ENCODE measurements around the gene MROH7. TPM values are rescaled to one million over a fixed set of nuclear protein-coding genes. Genes with fewer than 3 reads are reported as not detected.

Gene MROH7
- total RNA-seq, 1 donor from 2014 or later = 0.21 TPM

DNA sequence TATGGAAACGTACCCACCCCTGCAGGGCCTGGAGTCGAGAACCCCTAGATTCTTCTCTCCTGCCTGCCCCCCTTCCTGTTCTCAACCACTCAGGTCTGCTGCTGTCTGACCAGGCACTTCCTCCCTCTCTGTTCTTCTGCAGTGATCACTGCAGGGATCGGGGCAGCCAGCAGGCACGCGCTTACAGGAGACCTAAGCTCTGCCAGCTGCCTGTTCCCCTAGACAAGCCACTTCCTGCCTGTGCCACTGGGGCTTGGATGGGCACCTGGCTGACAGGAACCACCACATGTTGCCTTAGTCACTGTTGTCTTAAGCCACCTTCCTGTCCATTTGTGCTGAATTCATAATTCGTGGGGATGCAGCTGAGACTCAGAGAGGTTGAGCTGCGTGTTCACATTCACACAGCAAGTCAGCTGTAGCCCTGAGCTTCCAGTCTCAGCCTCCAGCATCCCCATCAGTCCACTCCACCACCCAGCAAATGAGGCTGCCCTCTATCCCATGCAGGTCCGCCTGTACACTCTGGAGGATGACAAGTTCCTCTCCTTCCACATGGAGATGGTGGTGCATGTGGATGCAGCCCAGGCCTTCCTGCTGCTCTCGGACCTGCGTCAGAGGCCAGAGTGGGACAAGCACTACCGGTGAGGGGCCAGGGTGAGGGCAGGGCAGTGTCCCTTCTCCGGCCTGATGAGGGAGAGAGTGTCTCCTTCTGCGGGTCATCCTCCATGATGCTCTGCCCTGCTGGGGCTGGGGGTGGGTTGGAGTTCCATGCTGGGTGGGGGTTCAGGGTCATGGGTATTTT, 36.8 kb upstream of the MROH7 start:
- Histone ChIP-seq H3K9me3 (ENCODE audit: low read depth) (no peaks in the 10 kb centered on the region), H3K9ac (no peak overlapping the region), H3K4me3 (no peak overlapping the region), H3F3A (ENCODE audit: low read depth) (no peaks in the 10 kb centered on the region), H3K27ac (no peak overlapping the region), H3K4me2 (no peak overlapping the region), H3K79me2 (ENCODE audit: low read depth) (no peaks in the 10 kb centered on the region), H4K20me1 (ENCODE audit: low read depth) (no peaks in the 10 kb centered on the region), H3K4me1 (no peaks in the 10 kb centered on the region), H3K36me3 (no peaks in the 10 kb centered on the region), H3K27me3 (no peaks in the 10 kb centered on the region), H2AFZ (replicated peaks) (no peak overlapping the region)
- TF ChIP-seq EZH2phosphoT487 (IDR thresholded peaks at IDR 0.05) = no peak
- no peak for TF ChIP-seq EZH2 (IDR thresholded peaks at IDR 0.05)
- TF ChIP-seq, protein P1, sequence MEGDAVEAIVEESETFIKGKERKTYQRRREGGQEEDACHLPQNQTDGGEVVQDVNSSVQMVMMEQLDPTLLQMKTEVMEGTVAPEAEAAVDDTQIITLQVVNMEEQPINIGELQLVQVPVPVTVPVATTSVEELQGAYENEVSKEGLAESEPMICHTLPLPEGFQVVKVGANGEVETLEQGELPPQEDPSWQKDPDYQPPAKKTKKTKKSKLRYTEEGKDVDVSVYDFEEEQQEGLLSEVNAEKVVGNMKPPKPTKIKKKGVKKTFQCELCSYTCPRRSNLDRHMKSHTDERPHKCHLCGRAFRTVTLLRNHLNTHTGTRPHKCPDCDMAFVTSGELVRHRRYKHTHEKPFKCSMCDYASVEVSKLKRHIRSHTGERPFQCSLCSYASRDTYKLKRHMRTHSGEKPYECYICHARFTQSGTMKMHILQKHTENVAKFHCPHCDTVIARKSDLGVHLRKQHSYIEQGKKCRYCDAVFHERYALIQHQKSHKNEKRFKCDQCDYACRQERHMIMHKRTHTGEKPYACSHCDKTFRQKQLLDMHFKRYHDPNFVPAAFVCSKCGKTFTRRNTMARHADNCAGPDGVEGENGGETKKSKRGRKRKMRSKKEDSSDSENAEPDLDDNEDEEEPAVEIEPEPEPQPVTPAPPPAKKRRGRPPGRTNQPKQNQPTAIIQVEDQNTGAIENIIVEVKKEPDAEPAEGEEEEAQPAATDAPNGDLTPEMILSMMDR (IDR thresholded peaks at IDR 0.05) = no peak
- Mint-ChIP-seq H3K9me3 (no peaks in the 10 kb centered on the region), H3K4me1 (peaks cover 23% of the 10 kb centered on the region), H3K27me3 (ENCODE audit: insufficient read depth, low read depth) (peaks cover 8% of the 10 kb centered on the region), H3K4me3 (no peak overlapping the region), H3K27ac (peak overlapping the region; percentile 64), H3K36me3 (no peaks in the 10 kb centered on the region)
- no peak for DNase-seq (ENCODE audit: low spot score)

DNA sequence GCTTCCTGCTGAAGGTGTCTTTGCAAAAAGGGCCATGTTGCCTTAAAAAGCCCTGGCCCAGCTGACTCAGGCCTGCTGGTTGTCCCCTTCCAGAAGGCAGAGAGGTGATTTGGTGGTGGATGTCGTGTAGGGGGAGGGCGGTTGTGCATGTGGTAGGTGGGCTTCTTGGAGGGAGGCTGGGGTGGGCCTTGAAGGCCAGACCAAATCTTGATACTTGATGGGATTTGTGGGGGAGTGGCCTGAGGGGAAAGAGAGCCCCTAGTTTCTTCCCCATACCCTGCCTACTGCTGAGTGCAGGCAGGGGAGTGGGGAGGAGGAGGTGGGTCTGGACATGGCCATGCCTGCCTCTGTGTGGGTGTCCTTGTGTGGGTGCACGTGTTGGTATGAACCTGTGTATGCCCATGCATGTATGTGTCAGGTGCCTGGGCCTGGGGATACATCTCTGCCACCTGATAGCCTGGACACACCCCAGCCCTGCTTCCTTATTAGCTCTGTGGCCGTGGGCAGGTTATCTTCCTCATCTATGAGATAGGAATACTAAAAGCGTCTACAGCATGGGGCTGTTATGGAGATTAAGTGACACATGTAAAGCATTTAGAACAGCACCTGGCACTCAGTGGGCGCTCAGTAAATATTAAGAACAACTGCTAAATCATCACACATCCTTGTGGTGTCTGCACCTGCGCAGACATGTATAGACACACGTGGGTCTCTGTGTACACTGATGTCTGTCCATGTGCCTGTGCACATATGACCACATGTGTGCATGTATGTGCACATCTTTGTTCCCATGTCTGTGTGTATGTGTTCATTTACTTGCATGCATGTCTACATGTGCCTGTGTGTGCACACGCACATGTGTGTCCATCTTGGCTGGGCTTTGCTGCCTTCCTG, 35.2 kb upstream of the MROH7 start:
- H2AFZ ChIP-seq (replicated peaks) = no peak overlapping the region
- H3K36me3 Mint-ChIP-seq = no peaks in the 10 kb centered on the region
- H3K79me2 ChIP-seq (ENCODE audit: low read depth) = no peaks in the 10 kb centered on the region
- no peak overlapping the region for H3K4me2 ChIP-seq
- H3K36me3 ChIP-seq = no peaks in the 10 kb centered on the region
- no peak overlapping the region for H3K4me3 ChIP-seq
- H3K27ac Mint-ChIP-seq = no peak overlapping the region
- H4K20me1 ChIP-seq (ENCODE audit: low read depth) = no peaks in the 10 kb centered on the region
- TF ChIP-seq EZH2phosphoT487 (IDR thresholded peaks at IDR 0.05) = no peak
- TF ChIP-seq, protein P1 (IDR thresholded peaks at IDR 0.05) = no peak
- no peak for TF ChIP-seq EZH2 (IDR thresholded peaks at IDR 0.05)
- H3K27ac ChIP-seq = no peak overlapping the region
- peaks cover 9% of the 10 kb centered on the region for H3K4me1 ChIP-seq
- no peaks in the 10 kb centered on the region for H3K9me3 ChIP-seq (ENCODE audit: low read depth)
- H3K4me1 Mint-ChIP-seq = peaks cover 30% of the 10 kb centered on the region
- H3K27me3 ChIP-seq = no peaks in the 10 kb centered on the region
- DNase-seq (ENCODE audit: low spot score) = no peak
- H3K4me3 Mint-ChIP-seq = no peak overlapping the region
- peaks cover 13% of the 10 kb centered on the region for H3K27me3 Mint-ChIP-seq (ENCODE audit: insufficient read depth, low read depth)
- H3K9me3 Mint-ChIP-seq = no peaks in the 10 kb centered on the region
- H3F3A ChIP-seq (ENCODE audit: low read depth) = peaks cover 8% of the 10 kb centered on the region
- no peak overlapping the region for H3K9ac ChIP-seq

DNA sequence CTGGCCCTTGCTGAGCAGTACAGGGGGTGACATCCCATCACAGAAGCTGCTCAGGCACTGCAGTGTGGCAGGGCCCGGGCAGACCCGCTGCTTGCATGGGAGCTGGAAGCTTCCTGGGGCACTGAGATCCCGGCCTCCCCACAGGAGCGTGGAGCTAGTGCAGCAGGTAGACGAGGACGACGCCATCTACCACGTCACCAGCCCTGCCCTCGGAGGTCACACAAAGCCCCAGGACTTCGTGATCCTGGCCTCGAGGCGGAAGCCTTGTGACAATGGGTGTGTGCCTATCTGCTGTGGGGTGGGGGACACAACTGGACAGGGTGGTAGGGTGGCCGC, 34.6 kb upstream of the MROH7 start:
- H3K27ac Mint-ChIP-seq = no peak overlapping the region
- peaks cover 13% of the 10 kb centered on the region for H3K27me3 Mint-ChIP-seq (ENCODE audit: insufficient read depth, low read depth)
- Histone ChIP-seq H3K9ac (no peak overlapping the region), H3K4me2 (no peak overlapping the region), H4K20me1 (ENCODE audit: low read depth) (no peaks in the 10 kb centered on the region), H3F3A (ENCODE audit: low read depth) (peaks cover 8% of the 10 kb centered on the region), H3K4me3 (no peak overlapping the region), H3K4me1 (peaks cover 13% of the 10 kb centered on the region), H3K79me2 (ENCODE audit: low read depth) (no peaks in the 10 kb centered on the region), H3K9me3 (ENCODE audit: low read depth) (no peaks in the 10 kb centered on the region), H2AFZ (replicated peaks) (no peak overlapping the region), H3K27ac (no peak overlapping the region), H3K36me3 (no peaks in the 10 kb centered on the region), H3K27me3 (no peaks in the 10 kb centered on the region)
- no peak overlapping the region for H3K4me3 Mint-ChIP-seq
- TF ChIP-seq EZH2phosphoT487 (IDR thresholded peaks at IDR 0.05) (no peak), EZH2 (IDR thresholded peaks at IDR 0.05) (no peak)
- TF ChIP-seq, protein P1 (IDR thresholded peaks at IDR 0.05) = no peak
- H3K9me3 Mint-ChIP-seq = no peaks in the 10 kb centered on the region
- DNase-seq (ENCODE audit: low spot score) = no peak
- no peaks in the 10 kb centered on the region for H3K36me3 Mint-ChIP-seq
- H3K4me1 Mint-ChIP-seq = peaks cover 29% of the 10 kb centered on the region

All from neural progenitor cell (in vitro differentiated cells).